Thyroid gland (tissue), 4 donors: ENCODE results near the gene ITGB1.
"Not testable (repeated sequence)": the region's sequence is repeated elsewhere in the genome, so short reads cannot be mapped to it uniquely, and the experiment has no call there.

Experiments used
- CTCF ChIP-seq, 6 experiments: fragments of 200-600 bp in 3 of 6; fragments of 450-650 bp in 3 of 6; sonication (generic) in 3 of 6; IDR thresholded peaks; one replicate each; pipeline ENCODE4 v1.5.1; 2016 to 2019; ENCODE audit warnings: antibody characterized with exemption in 6 of 6, mild to moderate bottlenecking in 2 of 6, inconsistent platforms in 1 of 6, moderate library complexity in 1 of 6
- POLR2A ChIP-seq, 2 donors: fragments of 450-650 bp; IDR thresholded peaks; one replicate each; pipeline ENCODE4 v1.6.1; 2017; ENCODE audit warnings: antibody characterized with exemption in 2 of 2, mild to moderate bottlenecking in 2 of 2, moderate library complexity in 1 of 2

- not testable (repeated sequence) for TF ChIP-seq CTCF, POLR2A (IDR thresholded peaks at IDR 0.05)
Measured at GRCh38 chr10:32994632-32995031, 36.6 kb upstream of the ITGB1 start.
